GM23338 (cell line): ENCODE measurements around the gene NDST4. TPM values are rescaled to one million over a fixed set of nuclear protein-coding genes. Genes with fewer than 3 reads are reported as not detected.

ENCODE experiments used
- ATAC-seq: fragments of 200-7000 bp; cut with Tn5 transposase; 3 replicates; pipeline ENCODE4 v1.9.1; 2020
- DNase-seq: peaks from one replicate; pipeline ENCODE4 v3.0.0-alpha.2; 2015; ENCODE audit warnings: low spot score
- H2AFZ ChIP-seq: fragments of 200-600 bp; sonication (generic); 2 replicates; pipeline ENCODE4 v1.8.0; 2016; ENCODE audit warnings: antibody characterized with exemption, mild to moderate bottlenecking, moderate library complexity
- H3F3A ChIP-seq: fragments of 200-600 bp; sonication (generic); replicated peaks from 2 replicates; pipeline ENCODE4 v1.8.0; 2017; ENCODE audit warnings: antibody characterized with exemption, mixed run types, low read depth
- H3K27ac ChIP-seq: fragments of 200-600 bp; sonication (generic); 2 replicates; pipeline ENCODE4 v1.6.1; 2016; ENCODE audit warnings: low read depth
- H3K27me3 ChIP-seq: fragments of 200-600 bp; sonication (generic); 2 replicates; pipeline ENCODE4 v1.8.0; 2016; ENCODE audit warnings: mild to moderate bottlenecking, mixed run types, moderate library complexity; ENCODE audit not compliant: insufficient read depth
- H3K36me3 ChIP-seq: fragments of 200-600 bp; sonication (generic); 2 replicates; pipeline ENCODE4 v1.8.0; 2016; ENCODE audit warnings: mild to moderate bottlenecking; ENCODE audit not compliant: insufficient read depth
- H3K4me1 ChIP-seq: fragments of 200-600 bp; sonication (generic); 2 replicates; pipeline ENCODE4 v1.8.0; 2016; ENCODE audit warnings: mild to moderate bottlenecking, moderate library complexity; ENCODE audit not compliant: insufficient read depth
- H3K4me2 ChIP-seq: fragments of 200-600 bp; sonication (generic); 2 replicates; pipeline ENCODE4 v1.7.1; 2017; ENCODE audit warnings: mixed run types
- H3K4me3 ChIP-seq: fragments of 200-600 bp; sonication (generic); 2 replicates; pipeline ENCODE4 v1.6.1; 2016; ENCODE audit warnings: mixed run types
- H3K79me2 ChIP-seq: fragments of 200-600 bp; sonication (generic); replicated peaks from 2 replicates; pipeline ENCODE4 v1.8.0; 2017; ENCODE audit warnings: mild to moderate bottlenecking; ENCODE audit not compliant: insufficient read depth
- H3K9me2 ChIP-seq: fragments of 200-600 bp; sonication (generic); 2 replicates; pipeline ENCODE4 v1.8.0; 2017; ENCODE audit not compliant: insufficient read depth
- H4K20me1 ChIP-seq: fragments of 200-600 bp; sonication (generic); replicated peaks from 2 replicates; pipeline ENCODE4 v1.8.0; 2017; ENCODE audit warnings: mild to moderate bottlenecking; ENCODE audit not compliant: insufficient read depth
- H3K27ac Mint-ChIP-seq: 2 replicates; pipeline ENCODE4 v1.8.0; 2020; ENCODE audit warnings: inconsistent platforms, mild to moderate bottlenecking, moderate library complexity, mixed read lengths
- H3K27me3 Mint-ChIP-seq: 3 replicates; pipeline ENCODE4 v1.8.0; 2022; ENCODE audit warnings: low read depth, mild to moderate bottlenecking, moderate library complexity, mixed read lengths, inconsistent platforms; ENCODE audit not compliant: insufficient read depth, poor library complexity
- H3K36me3 Mint-ChIP-seq: 3 replicates; pipeline ENCODE4 v1.8.0; 2021; ENCODE audit warnings: low read depth, mild to moderate bottlenecking, inconsistent platforms, moderate library complexity, mixed read lengths
- H3K4me1 Mint-ChIP-seq: 3 replicates; pipeline ENCODE4 v1.8.0; 2020; ENCODE audit warnings: mild to moderate bottlenecking, inconsistent platforms, mixed read lengths
- H3K4me3 Mint-ChIP-seq: 3 replicates; pipeline ENCODE4 v1.8.0; 2021; ENCODE audit warnings: moderate library complexity, mild to moderate bottlenecking, inconsistent platforms, mixed read lengths
- H3K9me3 Mint-ChIP-seq: 3 replicates; pipeline ENCODE4 v1.8.0; 2020; ENCODE audit warnings: moderate library complexity, mild to moderate bottlenecking, inconsistent platforms, mixed read lengths
- CREB1 ChIP-seq: fragments of 250-450 bp; sonication (Bioruptor Pico); IDR thresholded peaks from 2 replicates; pipeline ENCODE4 v1.5.0; 2020; ENCODE audit warnings: low read depth, mild to moderate bottlenecking, moderate library complexity
- ETS1 ChIP-seq: IDR thresholded peaks from 2 replicates; pipeline ENCODE4 v1.6.1; 2016; ENCODE audit warnings: antibody characterized with exemption
- EZH2 ChIP-seq: fragments of 200-600 bp; sonication (generic); IDR thresholded peaks from one replicate; pipeline ENCODE4 v1.8.0; 2017; ENCODE audit warnings: antibody characterized with exemption, mild to moderate bottlenecking, low read depth; ENCODE audit not compliant: unreplicated experiment
- EZH2phosphoT487 ChIP-seq: fragments of 200-600 bp; sonication (generic); IDR thresholded peaks from one replicate; pipeline ENCODE4 v1.8.1; 2018; ENCODE audit warnings: antibody characterized with exemption; ENCODE audit not compliant: unreplicated experiment
- NANOG ChIP-seq: IDR thresholded peaks from 2 replicates; pipeline ENCODE4 v1.6.1; 2016; ENCODE audit warnings: antibody characterized with exemption, borderline replicate concordance
- POLR2AphosphoS5 ChIP-seq: IDR thresholded peaks from 2 replicates; pipeline ENCODE4 v1.6.1; 2016; ENCODE audit warnings: antibody characterized with exemption, low read depth
- STAT1 ChIP-seq: IDR thresholded peaks from one replicate; pipeline ENCODE4 v1.6.1; 2016; ENCODE audit warnings: antibody characterized with exemption; ENCODE audit not compliant: unreplicated experiment
- ZNF114 ChIP-seq: fragments of 250-450 bp; sonication (Bioruptor Pico); IDR thresholded peaks from 2 replicates; pipeline ENCODE4 v1.5.0; 2020; ENCODE audit warnings: mild to moderate bottlenecking, moderate library complexity
- ZNF331 ChIP-seq: fragments of 250-450 bp; sonication (Bioruptor Pico); IDR thresholded peaks from 2 replicates; pipeline ENCODE4 v1.5.0; 2020; ENCODE audit warnings: low read depth, mild to moderate bottlenecking, moderate library complexity
- polyA plus RNA-seq: library from polyadenylated mRNA; unstranded; fragments of >200 nt; fragmentation: Nextera tagmentation; extraction: Ambion mirVana; gene quantifications from 2 replicates; pipeline ENCODE4 v1.2.1, GENCODE V29; 2016
- total RNA-seq: library from RNA; depleted of rRNA; stranded (reverse); fragments of >200 nt; shearing (Covaris generic); gene quantifications from 2 replicates; pipeline ENCODE4 v1.2.3, GENCODE V29; 2014
- TF ChIP-seq, protein P1 (sequence below): fragments of 250-450 bp; sonication (Bioruptor Pico); IDR thresholded peaks from 2 replicates; pipeline ENCODE4 v1.5.0; 2020; ENCODE audit warnings: mild to moderate bottlenecking, moderate library complexity
- TF ChIP-seq, protein P2 (sequence below): IDR thresholded peaks from one replicate; pipeline ENCODE4 v1.6.1; 2018; ENCODE audit warnings: antibody characterized with exemption; ENCODE audit not compliant: unreplicated experiment
- TF ChIP-seq, protein P3 (sequence below), 2 experiments: fragments of 200-600 bp in 1 of 2; sonication (generic) in 1 of 2; conservative IDR thresholded peaks; 2 replicates each; pipeline versions ENCODE4 v1.5.1 to v1.6.1; 2016 to 2017; ENCODE audit warnings: antibody characterized with exemption in 2 of 2, low read depth in 2 of 2, mild to moderate bottlenecking in 2 of 2, moderate library complexity in 1 of 2

NDST4 gene
- total and polyA plus RNA-seq, 2 experiments from 2014 or later = not detected

DNA sequence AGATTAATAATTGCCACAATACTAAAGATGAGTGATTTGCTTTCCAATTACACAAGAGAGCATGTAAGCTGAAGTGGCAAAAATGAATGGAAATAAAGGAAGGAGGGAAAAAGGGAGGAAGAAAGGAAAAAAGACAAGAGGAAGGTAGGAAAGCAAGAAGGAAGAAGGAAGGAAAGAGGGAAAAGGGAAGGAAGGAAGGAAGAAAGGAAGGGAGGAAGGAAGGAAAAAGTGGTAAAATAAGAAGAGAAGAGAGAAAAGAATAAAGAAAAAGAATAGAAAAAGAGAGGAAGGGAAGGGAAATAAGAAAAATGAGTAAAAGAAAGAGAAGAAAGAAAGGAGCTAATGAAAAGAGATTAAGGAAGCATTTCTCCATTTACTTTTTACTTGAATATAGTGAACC lies 4.6 kb downstream of the NDST4 start:
- no peak overlapping the region for H3K4me3 ChIP-seq
- no peaks in the 10 kb centered on the region for H3K27me3 ChIP-seq
- no peak overlapping the region for H3K27ac ChIP-seq
- Mint-ChIP-seq H3K27ac (no peak overlapping the region), H3K36me3 (no peaks in the 10 kb centered on the region), H3K9me3 (no peaks in the 10 kb centered on the region), H3K4me1 (peaks cover 6% of the 10 kb centered on the region; the same call in 2 of the 3 replicates), H3K27me3 (peaks cover 2% of the 10 kb centered on the region), H3K4me3 (no peak overlapping the region)
- ATAC-seq = no peak
- no peak for TF ChIP-seq EZH2
- no peak for TF ChIP-seq ZNF331
- no peak for TF ChIP-seq ETS1
- TF ChIP-seq CREB1 = no peak
- no peak for TF ChIP-seq POLR2AphosphoS5
- TF ChIP-seq, protein P1, sequence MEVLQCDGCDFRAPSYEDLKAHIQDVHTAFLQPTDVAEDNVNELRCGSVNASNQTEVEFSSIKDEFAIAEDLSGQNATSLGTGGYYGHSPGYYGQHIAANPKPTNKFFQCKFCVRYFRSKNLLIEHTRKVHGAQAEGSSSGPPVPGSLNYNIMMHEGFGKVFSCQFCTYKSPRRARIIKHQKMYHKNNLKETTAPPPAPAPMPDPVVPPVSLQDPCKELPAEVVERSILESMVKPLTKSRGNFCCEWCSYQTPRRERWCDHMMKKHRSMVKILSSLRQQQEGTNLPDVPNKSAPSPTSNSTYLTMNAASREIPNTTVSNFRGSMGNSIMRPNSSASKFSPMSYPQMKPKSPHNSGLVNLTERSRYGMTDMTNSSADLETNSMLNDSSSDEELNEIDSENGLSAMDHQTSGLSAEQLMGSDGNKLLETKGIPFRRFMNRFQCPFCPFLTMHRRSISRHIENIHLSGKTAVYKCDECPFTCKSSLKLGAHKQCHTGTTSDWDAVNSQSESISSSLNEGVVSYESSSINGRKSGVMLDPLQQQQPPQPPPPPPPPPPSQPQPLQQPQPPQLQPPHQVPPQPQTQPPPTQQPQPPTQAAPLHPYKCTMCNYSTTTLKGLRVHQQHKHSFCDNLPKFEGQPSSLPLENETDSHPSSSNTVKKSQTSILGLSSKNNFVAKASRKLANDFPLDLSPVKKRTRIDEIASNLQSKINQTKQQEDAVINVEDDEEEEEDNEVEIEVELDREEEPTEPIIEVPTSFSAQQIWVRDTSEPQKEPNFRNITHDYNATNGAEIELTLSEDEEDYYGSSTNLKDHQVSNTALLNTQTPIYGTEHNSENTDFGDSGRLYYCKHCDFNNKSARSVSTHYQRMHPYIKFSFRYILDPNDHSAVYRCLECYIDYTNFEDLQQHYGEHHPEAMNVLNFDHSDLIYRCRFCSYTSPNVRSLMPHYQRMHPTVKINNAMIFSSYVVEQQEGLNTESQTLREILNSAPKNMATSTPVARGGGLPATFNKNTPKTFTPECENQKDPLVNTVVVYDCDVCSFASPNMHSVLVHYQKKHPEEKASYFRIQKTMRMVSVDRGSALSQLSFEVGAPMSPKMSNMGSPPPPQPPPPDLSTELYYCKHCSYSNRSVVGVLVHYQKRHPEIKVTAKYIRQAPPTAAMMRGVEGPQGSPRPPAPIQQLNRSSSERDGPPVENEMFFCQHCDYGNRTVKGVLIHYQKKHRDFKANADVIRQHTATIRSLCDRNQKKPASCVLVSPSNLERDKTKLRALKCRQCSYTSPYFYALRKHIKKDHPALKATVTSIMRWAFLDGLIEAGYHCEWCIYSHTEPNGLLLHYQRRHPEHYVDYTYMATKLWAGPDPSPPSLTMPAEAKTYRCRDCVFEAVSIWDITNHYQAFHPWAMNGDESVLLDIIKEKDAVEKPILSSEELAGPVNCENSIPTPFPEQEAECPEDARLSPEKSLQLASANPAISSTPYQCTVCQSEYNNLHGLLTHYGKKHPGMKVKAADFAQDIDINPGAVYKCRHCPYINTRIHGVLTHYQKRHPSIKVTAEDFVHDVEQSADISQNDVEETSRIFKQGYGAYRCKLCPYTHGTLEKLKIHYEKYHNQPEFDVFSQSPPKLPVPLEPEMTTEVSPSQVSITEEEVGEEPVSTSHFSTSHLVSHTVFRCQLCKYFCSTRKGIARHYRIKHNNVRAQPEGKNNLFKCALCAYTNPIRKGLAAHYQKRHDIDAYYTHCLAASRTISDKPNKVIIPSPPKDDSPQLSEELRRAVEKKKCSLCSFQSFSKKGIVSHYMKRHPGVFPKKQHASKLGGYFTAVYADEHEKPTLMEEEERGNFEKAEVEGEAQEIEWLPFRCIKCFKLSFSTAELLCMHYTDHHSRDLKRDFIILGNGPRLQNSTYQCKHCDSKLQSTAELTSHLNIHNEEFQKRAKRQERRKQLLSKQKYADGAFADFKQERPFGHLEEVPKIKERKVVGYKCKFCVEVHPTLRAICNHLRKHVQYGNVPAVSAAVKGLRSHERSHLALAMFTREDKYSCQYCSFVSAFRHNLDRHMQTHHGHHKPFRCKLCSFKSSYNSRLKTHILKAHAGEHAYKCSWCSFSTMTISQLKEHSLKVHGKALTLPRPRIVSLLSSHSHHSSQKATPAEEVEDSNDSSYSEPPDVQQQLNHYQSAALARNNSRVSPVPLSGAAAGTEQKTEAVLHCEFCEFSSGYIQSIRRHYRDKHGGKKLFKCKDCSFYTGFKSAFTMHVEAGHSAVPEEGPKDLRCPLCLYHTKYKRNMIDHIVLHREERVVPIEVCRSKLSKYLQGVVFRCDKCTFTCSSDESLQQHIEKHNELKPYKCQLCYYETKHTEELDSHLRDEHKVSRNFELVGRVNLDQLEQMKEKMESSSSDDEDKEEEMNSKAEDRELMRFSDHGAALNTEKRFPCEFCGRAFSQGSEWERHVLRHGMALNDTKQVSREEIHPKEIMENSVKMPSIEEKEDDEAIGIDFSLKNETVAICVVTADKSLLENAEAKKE (CRISPR knock-in tag) = no peak
- TF ChIP-seq, protein P2, sequence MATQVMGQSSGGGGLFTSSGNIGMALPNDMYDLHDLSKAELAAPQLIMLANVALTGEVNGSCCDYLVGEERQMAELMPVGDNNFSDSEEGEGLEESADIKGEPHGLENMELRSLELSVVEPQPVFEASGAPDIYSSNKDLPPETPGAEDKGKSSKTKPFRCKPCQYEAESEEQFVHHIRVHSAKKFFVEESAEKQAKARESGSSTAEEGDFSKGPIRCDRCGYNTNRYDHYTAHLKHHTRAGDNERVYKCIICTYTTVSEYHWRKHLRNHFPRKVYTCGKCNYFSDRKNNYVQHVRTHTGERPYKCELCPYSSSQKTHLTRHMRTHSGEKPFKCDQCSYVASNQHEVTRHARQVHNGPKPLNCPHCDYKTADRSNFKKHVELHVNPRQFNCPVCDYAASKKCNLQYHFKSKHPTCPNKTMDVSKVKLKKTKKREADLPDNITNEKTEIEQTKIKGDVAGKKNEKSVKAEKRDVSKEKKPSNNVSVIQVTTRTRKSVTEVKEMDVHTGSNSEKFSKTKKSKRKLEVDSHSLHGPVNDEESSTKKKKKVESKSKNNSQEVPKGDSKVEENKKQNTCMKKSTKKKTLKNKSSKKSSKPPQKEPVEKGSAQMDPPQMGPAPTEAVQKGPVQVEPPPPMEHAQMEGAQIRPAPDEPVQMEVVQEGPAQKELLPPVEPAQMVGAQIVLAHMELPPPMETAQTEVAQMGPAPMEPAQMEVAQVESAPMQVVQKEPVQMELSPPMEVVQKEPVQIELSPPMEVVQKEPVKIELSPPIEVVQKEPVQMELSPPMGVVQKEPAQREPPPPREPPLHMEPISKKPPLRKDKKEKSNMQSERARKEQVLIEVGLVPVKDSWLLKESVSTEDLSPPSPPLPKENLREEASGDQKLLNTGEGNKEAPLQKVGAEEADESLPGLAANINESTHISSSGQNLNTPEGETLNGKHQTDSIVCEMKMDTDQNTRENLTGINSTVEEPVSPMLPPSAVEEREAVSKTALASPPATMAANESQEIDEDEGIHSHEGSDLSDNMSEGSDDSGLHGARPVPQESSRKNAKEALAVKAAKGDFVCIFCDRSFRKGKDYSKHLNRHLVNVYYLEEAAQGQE = no peak
- no peak for TF ChIP-seq NANOG
- no peak for TF ChIP-seq EZH2phosphoT487
- TF ChIP-seq STAT1 = no peak
- no peak for TF ChIP-seq ZNF114
- TF ChIP-seq, protein P3, sequence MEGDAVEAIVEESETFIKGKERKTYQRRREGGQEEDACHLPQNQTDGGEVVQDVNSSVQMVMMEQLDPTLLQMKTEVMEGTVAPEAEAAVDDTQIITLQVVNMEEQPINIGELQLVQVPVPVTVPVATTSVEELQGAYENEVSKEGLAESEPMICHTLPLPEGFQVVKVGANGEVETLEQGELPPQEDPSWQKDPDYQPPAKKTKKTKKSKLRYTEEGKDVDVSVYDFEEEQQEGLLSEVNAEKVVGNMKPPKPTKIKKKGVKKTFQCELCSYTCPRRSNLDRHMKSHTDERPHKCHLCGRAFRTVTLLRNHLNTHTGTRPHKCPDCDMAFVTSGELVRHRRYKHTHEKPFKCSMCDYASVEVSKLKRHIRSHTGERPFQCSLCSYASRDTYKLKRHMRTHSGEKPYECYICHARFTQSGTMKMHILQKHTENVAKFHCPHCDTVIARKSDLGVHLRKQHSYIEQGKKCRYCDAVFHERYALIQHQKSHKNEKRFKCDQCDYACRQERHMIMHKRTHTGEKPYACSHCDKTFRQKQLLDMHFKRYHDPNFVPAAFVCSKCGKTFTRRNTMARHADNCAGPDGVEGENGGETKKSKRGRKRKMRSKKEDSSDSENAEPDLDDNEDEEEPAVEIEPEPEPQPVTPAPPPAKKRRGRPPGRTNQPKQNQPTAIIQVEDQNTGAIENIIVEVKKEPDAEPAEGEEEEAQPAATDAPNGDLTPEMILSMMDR (conservative IDR thresholded peaks at IDR 0.05; ENCODE audit: low read depth in 2 of 2) = no peak
- no peaks in the 10 kb centered on the region for H3K36me3 ChIP-seq
- no peak overlapping the region; the same call in 1 of the 2 replicates for H2AFZ ChIP-seq
- DNase-seq = no peak
- no peaks in the 10 kb centered on the region for H3K9me2 ChIP-seq
- H3K79me2 ChIP-seq = no peaks in the 10 kb centered on the region
- no peak overlapping the region for H3K4me2 ChIP-seq
- H3F3A ChIP-seq = no peaks in the 10 kb centered on the region
- no peaks in the 10 kb centered on the region for H4K20me1 ChIP-seq
- H3K4me1 ChIP-seq = peaks cover 2% of the 10 kb centered on the region; the same call in 1 of the 2 replicates
